A549 (cell line): ENCODE measurements around the gene VAPB.

Experiments
- HOXB5 ChIP-seq: fragments of 250-450 bp; sonication (Bioruptor Pico); IDR thresholded peaks from 2 replicates; pipeline ENCODE4 v1.5.0; 2020; ENCODE audit warnings: mild to moderate bottlenecking, moderate library complexity
- KDM1A ChIP-seq: fragments of 200-600 bp; sonication (generic); IDR thresholded peaks from 2 replicates; pipeline ENCODE4 v1.6.1; 2016; ENCODE audit warnings: low read depth, mild to moderate bottlenecking
- MYC ChIP-seq: IDR thresholded peaks from 2 replicates; pipeline ENCODE4 v1.6.1; 2012; ENCODE audit warnings: mild to moderate bottlenecking, inconsistent platforms, low read length, improper control_type of control experiment, borderline replicate concordance
- POLR2A ChIP-seq: IDR thresholded peaks from 2 replicates; pipeline ENCODE4 v1.6.1; 2012; ENCODE audit warnings: mild to moderate bottlenecking, low read length
- TP53 ChIP-seq: fragments of 250-450 bp; sonication (Bioruptor Pico); IDR thresholded peaks from 2 replicates; pipeline ENCODE4 v1.5.0; 2021; ENCODE audit warnings: mild to moderate bottlenecking, moderate library complexity
- TF ChIP-seq, protein P1 (sequence below): fragments of >200 bp; sonication (Bioruptor Twin); formaldehyde crosslinking; IDR thresholded peaks from 3 replicates; pipeline ENCODE4 v1.5.1; 2016

DNA sequence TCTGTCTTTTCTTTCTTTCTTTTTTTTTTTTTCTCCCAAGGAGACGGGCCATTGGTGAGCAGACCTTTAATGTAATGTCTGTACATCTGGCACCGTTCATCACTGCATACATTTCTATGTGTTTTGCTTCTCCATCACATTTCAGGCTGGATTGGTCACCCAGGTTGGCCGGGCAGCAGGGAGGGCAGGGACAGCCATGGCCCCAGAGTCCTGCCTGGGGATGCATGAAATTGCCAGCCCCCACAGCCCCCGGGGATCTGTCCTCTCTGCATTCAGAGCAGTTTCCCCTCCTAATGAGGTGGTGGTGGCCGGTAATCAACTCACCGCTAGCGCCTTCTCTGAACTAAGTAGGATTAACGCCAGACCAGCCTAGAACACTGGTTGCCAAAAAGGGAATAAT, 75.8 kb downstream of the VAPB start:
- TF ChIP-seq, protein P1, sequence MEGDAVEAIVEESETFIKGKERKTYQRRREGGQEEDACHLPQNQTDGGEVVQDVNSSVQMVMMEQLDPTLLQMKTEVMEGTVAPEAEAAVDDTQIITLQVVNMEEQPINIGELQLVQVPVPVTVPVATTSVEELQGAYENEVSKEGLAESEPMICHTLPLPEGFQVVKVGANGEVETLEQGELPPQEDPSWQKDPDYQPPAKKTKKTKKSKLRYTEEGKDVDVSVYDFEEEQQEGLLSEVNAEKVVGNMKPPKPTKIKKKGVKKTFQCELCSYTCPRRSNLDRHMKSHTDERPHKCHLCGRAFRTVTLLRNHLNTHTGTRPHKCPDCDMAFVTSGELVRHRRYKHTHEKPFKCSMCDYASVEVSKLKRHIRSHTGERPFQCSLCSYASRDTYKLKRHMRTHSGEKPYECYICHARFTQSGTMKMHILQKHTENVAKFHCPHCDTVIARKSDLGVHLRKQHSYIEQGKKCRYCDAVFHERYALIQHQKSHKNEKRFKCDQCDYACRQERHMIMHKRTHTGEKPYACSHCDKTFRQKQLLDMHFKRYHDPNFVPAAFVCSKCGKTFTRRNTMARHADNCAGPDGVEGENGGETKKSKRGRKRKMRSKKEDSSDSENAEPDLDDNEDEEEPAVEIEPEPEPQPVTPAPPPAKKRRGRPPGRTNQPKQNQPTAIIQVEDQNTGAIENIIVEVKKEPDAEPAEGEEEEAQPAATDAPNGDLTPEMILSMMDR, result no peak
- TF ChIP-seq HOXB5 (CRISPR knock-in tag) (no peak), MYC (no peak), KDM1A (no peak), POLR2A (no peak), TP53 (CRISPR knock-in tag) (no peak)
